Kidney epithelial cell (primary cell): ENCODE measurements around the gene ARHGEF33. TPM values are rescaled to one million over a fixed set of nuclear protein-coding genes. Genes with fewer than 3 reads are reported as not detected.

ENCODE experiments used
- DNase-seq: peaks from one replicate; pipeline ENCODE4 v3.0.0-alpha.2; 2010; ENCODE audit warnings: low read depth
- H3K27me3 ChIP-seq: 2 replicates; pipeline ENCODE4 v1.6.0; 2011; ENCODE audit warnings: low read length; ENCODE audit not compliant: control insufficient read depth, insufficient read depth
- H3K36me3 ChIP-seq: 2 replicates; pipeline ENCODE4 v1.5.1; 2011; ENCODE audit warnings: low read length; ENCODE audit not compliant: control insufficient read depth, insufficient read depth
- H3K4me3 ChIP-seq: 2 replicates; pipeline ENCODE4 v1.5.1; 2011; ENCODE audit warnings: low read depth, mild to moderate bottlenecking, control low read depth, low read length
- total RNA-seq: library from RNA; depleted of rRNA; stranded (reverse); fragments of >200 nt; gene quantifications from 2 replicates; pipeline ENCODE4 v1.2.3, GENCODE V29; 2015
- TF ChIP-seq, protein P1 (sequence below): IDR thresholded peaks from 2 replicates; pipeline ENCODE4 v1.5.1; 2011; ENCODE audit warnings: mild to moderate bottlenecking, moderate library complexity, low read length, control low read depth, inconsistent platforms; ENCODE audit not compliant: insufficient read depth, poor library complexity, severe bottlenecking

Gene ARHGEF33
- total RNA-seq, 1 donor from 2014 or later, result 0.46 TPM

DNA sequence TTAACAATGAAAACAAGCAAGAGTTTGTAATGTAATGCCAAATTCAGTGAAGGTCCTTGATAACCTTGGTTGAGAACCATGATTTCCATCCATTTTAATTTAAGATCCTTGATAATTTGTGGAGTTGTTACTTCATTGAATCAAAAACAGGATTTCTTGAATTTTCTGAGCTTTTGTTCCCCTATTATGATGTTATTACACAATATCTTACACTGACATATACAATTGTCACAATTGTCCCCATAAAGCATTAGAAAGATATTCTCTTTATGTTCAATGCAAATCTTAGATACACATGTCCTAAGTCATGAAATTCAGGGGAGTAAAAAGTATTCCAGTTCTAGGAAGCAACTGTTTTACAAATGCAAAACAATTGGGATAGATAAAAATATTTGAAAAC lies 83.6 kb downstream of the ARHGEF33 start:
- DNase-seq, result no peak
- H3K36me3 ChIP-seq, result no peaks in the 10 kb centered on the region
- TF ChIP-seq, protein P1, sequence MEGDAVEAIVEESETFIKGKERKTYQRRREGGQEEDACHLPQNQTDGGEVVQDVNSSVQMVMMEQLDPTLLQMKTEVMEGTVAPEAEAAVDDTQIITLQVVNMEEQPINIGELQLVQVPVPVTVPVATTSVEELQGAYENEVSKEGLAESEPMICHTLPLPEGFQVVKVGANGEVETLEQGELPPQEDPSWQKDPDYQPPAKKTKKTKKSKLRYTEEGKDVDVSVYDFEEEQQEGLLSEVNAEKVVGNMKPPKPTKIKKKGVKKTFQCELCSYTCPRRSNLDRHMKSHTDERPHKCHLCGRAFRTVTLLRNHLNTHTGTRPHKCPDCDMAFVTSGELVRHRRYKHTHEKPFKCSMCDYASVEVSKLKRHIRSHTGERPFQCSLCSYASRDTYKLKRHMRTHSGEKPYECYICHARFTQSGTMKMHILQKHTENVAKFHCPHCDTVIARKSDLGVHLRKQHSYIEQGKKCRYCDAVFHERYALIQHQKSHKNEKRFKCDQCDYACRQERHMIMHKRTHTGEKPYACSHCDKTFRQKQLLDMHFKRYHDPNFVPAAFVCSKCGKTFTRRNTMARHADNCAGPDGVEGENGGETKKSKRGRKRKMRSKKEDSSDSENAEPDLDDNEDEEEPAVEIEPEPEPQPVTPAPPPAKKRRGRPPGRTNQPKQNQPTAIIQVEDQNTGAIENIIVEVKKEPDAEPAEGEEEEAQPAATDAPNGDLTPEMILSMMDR, result no peak
- H3K27me3 ChIP-seq, result no peaks in the 10 kb centered on the region
- no peak overlapping the region for H3K4me3 ChIP-seq

DNA sequence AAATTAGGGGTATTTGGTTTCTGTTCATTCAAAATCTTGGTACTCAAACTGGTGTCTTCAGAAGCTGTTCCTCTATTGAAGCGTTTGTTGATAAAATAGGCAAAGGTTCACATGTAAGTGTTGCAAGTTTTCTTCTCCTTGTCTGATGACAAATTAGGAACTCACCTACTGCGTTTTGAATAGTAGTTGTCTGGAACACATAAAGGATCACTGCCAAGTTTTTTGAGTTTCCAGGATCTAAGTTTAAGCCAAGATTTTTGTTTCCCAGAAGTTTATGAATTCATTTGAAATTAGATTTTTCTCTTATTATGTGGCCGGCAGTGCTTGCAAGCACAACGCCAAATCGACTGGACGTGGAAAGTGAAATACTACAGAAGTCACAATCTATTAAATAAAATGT lies 85.4 kb downstream of the ARHGEF33 start:
- no peak for DNase-seq
- no peaks in the 10 kb centered on the region for H3K27me3 ChIP-seq
- TF ChIP-seq, protein P1, result no peak
- H3K36me3 ChIP-seq, result no peaks in the 10 kb centered on the region
- H3K4me3 ChIP-seq, result no peak overlapping the region

DNA sequence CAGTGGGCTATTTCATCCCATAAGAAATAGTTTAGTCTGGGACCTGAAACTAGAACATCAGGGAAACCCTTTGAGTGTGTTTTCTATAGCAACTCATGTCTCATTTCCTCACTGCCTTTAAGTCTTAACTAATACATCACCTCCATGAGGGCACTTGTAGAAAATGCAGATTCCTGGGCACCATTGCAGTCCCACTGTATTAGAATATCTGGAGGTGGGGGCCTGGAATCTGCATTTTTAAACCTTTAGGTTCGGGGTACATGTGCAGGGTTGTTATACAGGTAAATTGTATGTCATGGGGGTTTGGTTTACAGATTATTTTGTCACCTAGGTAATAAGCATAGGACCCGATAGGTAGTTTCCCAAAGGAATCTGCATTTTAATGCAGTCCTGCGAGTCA lies 87.4 kb downstream of the ARHGEF33 start:
- no peak for DNase-seq
- Histone ChIP-seq H3K4me3 (no peak overlapping the region), H3K36me3 (no peaks in the 10 kb centered on the region), H3K27me3 (no peaks in the 10 kb centered on the region)
- TF ChIP-seq, protein P1, result no peak

DNA sequence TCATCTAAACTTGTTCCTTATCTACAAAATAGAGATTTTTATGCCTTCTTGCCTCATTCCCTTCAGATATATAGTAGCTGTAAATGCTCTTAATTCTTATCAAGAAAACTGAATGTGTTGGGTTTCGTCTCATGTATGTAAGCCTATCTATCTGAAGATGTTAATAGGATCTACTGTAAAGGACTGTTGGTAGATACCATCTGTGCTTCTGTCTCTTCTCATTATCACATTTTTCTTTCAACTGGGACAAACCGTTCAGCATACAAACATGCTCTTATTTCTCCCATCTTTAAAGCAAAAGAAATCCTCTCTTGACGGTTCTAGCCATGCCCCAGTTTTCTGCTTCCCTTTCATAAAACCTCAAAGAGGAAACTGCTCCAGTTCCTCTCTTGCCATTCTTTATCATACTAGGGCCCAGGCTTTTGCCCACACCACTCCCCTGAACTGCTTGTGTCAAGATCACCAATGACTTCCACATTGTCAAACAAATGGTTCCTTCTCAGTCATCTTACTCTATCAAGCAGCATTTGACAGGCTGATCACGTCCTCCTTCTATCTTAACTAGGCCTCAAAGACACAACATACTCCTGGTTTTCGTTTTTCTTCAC lies 88.7 kb downstream of the ARHGEF33 start:
- no peak for DNase-seq
- Histone ChIP-seq H3K27me3 (no peaks in the 10 kb centered on the region), H3K4me3 (no peak overlapping the region), H3K36me3 (no peaks in the 10 kb centered on the region)
- TF ChIP-seq, protein P1, result no peak

DNA sequence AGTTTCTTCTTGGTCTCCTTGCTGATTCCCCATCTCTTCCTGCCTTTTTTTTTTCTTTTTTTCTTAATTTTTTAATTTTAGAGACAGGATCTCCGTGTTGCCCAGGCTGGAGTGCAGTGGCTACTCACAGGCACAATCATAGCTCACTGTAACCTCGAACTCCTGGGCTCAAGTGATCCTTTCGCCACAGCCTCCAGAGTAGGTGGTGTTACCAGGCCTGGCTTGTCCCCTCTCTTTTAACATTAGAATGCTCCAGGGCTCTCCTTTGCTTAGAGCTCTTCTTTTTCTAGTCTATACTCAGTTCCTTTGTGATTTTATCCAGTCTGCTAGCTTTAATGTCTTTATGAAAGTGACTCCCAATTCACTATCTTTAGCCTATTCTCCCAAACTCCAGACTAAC lies 89.2 kb downstream of the ARHGEF33 start:
- no peaks in the 10 kb centered on the region for H3K27me3 ChIP-seq
- H3K4me3 ChIP-seq, result no peak overlapping the region
- TF ChIP-seq, protein P1, result no peak
- DNase-seq, result no peak
- no peaks in the 10 kb centered on the region for H3K36me3 ChIP-seq

DNA sequence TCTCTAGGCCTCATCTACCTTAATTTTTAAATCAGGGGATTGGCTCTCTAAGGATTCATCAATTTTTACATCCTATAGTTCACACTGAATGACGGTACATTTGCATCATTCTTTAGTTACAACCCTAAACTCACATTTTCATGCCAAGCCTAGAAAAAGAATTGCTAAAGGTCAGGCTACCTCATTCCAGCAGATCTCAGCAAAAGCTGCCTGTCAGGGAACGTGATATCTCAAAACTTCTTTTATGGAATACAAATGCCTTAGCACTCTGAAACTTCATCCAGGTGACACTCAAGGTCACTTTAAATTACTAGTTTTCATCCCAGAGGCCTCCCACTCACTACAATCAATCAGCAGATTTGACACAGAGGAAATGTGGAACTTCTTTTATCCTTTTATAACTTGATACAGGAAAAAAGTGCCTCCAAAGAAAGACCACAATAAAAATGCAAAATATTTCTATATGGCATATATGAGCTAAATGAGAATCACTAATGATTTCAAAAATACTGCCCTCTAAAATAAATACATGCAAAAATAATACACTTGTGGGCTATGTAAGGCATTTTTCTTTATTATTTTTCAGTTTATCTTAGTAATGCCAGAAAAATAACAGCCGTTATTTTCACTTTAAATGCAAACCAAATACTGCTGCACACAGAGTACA lies 91.5 kb downstream of the ARHGEF33 start:
- no peak for DNase-seq
- Histone ChIP-seq H3K36me3 (no peaks in the 10 kb centered on the region), H3K4me3 (no peak overlapping the region), H3K27me3 (no peaks in the 10 kb centered on the region)
- TF ChIP-seq, protein P1, result no peak
